DND-41 (cell line): ENCODE results near the gene S1PR1.

Experiments
- CTCF ChIP-seq: IDR thresholded peaks from 2 replicates; pipeline ENCODE4 v1.5.1; 2012; ENCODE audit warnings: borderline replicate concordance, low read length, moderate library complexity, mild to moderate bottlenecking; ENCODE audit not compliant: poor library complexity, severe bottlenecking; ENCODE audit errors: extremely low read depth
- EZH2 ChIP-seq: IDR thresholded peaks from 3 replicates; pipeline ENCODE4 v1.6.1; 2012; ENCODE audit warnings: borderline replicate concordance, low read depth, mild to moderate bottlenecking, moderate library complexity, low read length, inconsistent platforms; ENCODE audit not compliant: severe bottlenecking

- no peak for TF ChIP-seq CTCF
- no peak for TF ChIP-seq EZH2
Measured at GRCh38 chr1:101268893-101269292, 32.1 kb downstream of the S1PR1 start.
